Testis (tissue), 2 donors: ENCODE measurements around the gene PANX1.

Experiments used
- CTCF ChIP-seq, 3 experiments: fragments of 450-650 bp in 2 of 3; fragments of 200-600 bp in 1 of 3; sonication (generic) in 1 of 3; IDR thresholded peaks; one replicate each; pipeline ENCODE4 v1.5.1; 2016 to 2019; ENCODE audit warnings: antibody characterized with exemption in 3 of 3, mild to moderate bottlenecking in 2 of 3, moderate library complexity in 1 of 3
- POLR2A ChIP-seq: fragments of 450-650 bp; IDR thresholded peaks from one replicate; pipeline ENCODE4 v1.6.1; 2017; ENCODE audit warnings: antibody characterized with exemption, mild to moderate bottlenecking, moderate library complexity

DNA sequence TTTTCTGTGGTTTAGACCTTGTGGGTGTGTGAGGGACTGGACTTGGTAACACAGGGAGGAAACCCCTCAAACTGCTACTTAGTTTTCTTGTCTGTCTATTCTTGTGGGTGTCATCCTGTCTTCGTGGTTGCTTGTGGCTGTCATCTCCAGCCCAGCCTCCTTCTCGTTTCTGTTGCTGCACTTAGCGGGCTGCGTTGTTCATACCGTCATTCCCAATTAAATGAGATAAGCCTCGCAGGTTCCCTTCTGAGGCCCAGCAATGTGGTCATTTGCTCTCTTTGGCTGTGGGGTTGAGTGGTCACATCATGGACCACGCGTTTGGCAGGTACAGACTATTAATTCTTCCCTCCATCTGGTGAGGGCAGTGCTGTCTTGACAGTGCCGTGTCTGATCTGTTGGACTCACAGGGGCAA, 18.8 kb downstream of the PANX1 start:
- TF ChIP-seq CTCF (IDR thresholded peaks at IDR 0.05) (no peak), POLR2A (no peak)
